Transverse colon (tissue), 4 donors: ENCODE data around the gene SMIM5. TPM values are rescaled to one million over a fixed set of nuclear protein-coding genes. Genes with fewer than 3 reads are reported as not detected.

Source experiments
- DNase-seq: peaks from one replicate; pipeline ENCODE4 v3.0.0-alpha.2; 2019
- H3K27ac ChIP-seq, 4 donors: fragments of 200-600 bp; sonication (generic); 2 replicates each; pipeline ENCODE4 v1.5.1; 2016 to 2018; ENCODE audit warnings: inconsistent platforms in 4 of 4
- H3K27me3 ChIP-seq: fragments of 200-600 bp; sonication (generic); 2 replicates; pipeline ENCODE4 v1.5.1; 2017; ENCODE audit warnings: inconsistent platforms
- H3K36me3 ChIP-seq, 4 donors: fragments of 200-600 bp; sonication (generic); 2 replicates each; pipeline ENCODE4 v1.5.1; 2017 to 2019; ENCODE audit warnings: inconsistent platforms in 4 of 4
- H3K4me1 ChIP-seq, 4 donors: fragments of 200-600 bp; sonication (generic); 2 replicates each; pipeline ENCODE4 v1.5.1; 2017 to 2020; ENCODE audit warnings: inconsistent platforms in 4 of 4
- H3K4me3 ChIP-seq, 4 donors: fragments of 200-600 bp; sonication (generic); 1 replicate in 1 of 4; 2 replicates in 3 of 4; pipeline versions ENCODE4 v1.5.1 to v1.6.1; 2017 to 2019; ENCODE audit warnings: inconsistent platforms in 4 of 4
- H3K9me3 ChIP-seq, 2 donors: fragments of 200-600 bp; sonication (generic); 2 replicates each; pipeline ENCODE4 v1.5.1; 2017 to 2019; ENCODE audit warnings: inconsistent platforms in 2 of 2
- CTCF ChIP-seq, 5 experiments: fragments of 200-600 bp in 3 of 5; fragments of 450-650 bp in 2 of 5; sonication (generic) in 3 of 5; IDR thresholded peaks; 1 replicate in 2 of 5; 2 replicates in 3 of 5; pipeline ENCODE4 v1.5.1; 2016 to 2017; ENCODE audit warnings: antibody characterized with exemption in 5 of 5, inconsistent platforms in 3 of 5, mild to moderate bottlenecking in 2 of 5, moderate library complexity in 1 of 5
- EP300 ChIP-seq: sonication (generic); formaldehyde crosslinking; IDR thresholded peaks from one replicate; pipeline ENCODE4 v1.6.1; 2017; ENCODE audit warnings: antibody characterized with exemption, low read depth
- POLR2A ChIP-seq: fragments of 450-650 bp; IDR thresholded peaks from one replicate; pipeline ENCODE4 v1.6.1; 2016; ENCODE audit warnings: antibody characterized with exemption, mild to moderate bottlenecking, moderate library complexity
- POLR2AphosphoS5 ChIP-seq, 3 donors: sonication (generic); formaldehyde crosslinking; IDR thresholded peaks; one replicate each; pipeline ENCODE4 v1.6.1; 2016; ENCODE audit warnings: antibody characterized with exemption in 3 of 3
- WGBS, 2 donors: methylation state at CpG; one replicate each; pipeline ENCODE4 v1.1.5; 2018; ENCODE audit warnings: low coverage in 1 of 2; 5-methylcytosine and 5-hydroxymethylcytosine counted together
- in situ Hi-C, 4 donors: fragments of 200-750 bp; cut with MboI; loops; one replicate each; pipeline versions ENCODE4 v1.15.0 to v1.15.1; 2017; ENCODE audit warnings: low sequenced_read_pairs in 3 of 4, low pct_ligation_motif_present in 1 of 4, low pct_unique_long_range_greater_than_20kb in 1 of 4
- intact Hi-C: fragments of 100-400 bp; cut with DNase I; formaldehyde crosslinking; loops from one replicate; pipeline ENCODE4 v1.15.1; 2023; ENCODE audit warnings: low total_unique reads
- total RNA-seq, 4 donors: library from RNA; depleted of rRNA; stranded (reverse); fragments of >200 nt; gene quantifications; one replicate each; pipeline ENCODE4 v1.1.0, GENCODE V29; 2016

Gene SMIM5
- total RNA-seq, 4 donors from 2014 or later, result 31.3 to 71.4 (median 50.0) TPM; not detected in 1

GRCh38 chr17:75604034-75604695 is 29.1 kb upstream of the SMIM5 start:
- in situ Hi-C loops (no loop called here), intact Hi-C loops (no loop called here)
- H3K27me3 ChIP-seq, result no peaks in the 10 kb centered on the region
- no peaks in the 10 kb centered on the region for H3K36me3 ChIP-seq
- H3K4me3 ChIP-seq, result no peak overlapping the region
- DNase-seq, result peak; percentile 62
- 71% methylated on average over 11 of the region's 12 CpGs; no CpG with 5 or more reads in 1 of the 2 donors for WGBS, 2 donors
- peaks cover 0 to 15% (median 7%) of the 10 kb centered on the region in 4 donors for H3K4me1 ChIP-seq
- peak overlapping the region in 2 of 4 donors; percentile 25 to 37 for H3K27ac ChIP-seq
- no peak for TF ChIP-seq POLR2AphosphoS5 (IDR thresholded peaks at IDR 0.05)
- TF ChIP-seq CTCF (IDR thresholded peaks at IDR 0.05), result no peak
- no peak for TF ChIP-seq POLR2A
- no peak for TF ChIP-seq EP300
- H3K9me3 ChIP-seq, result no peaks in the 10 kb centered on the region

GRCh38 chr17:75605790-75606189 is 27.4 kb upstream of the SMIM5 start:
- H3K9me3 ChIP-seq, result no peaks in the 10 kb centered on the region
- 88% methylated on average over 13 of the region's 16 CpGs; no CpG with 5 or more reads in 1 of the 2 donors for whole genome bisulfite sequencing, 2 donors
- DNase-seq, result no peak
- H3K27ac ChIP-seq, result no peak overlapping the region
- in situ Hi-C loops, result no loop called here
- intact Hi-C loops, result no loop called here
- no peak for TF ChIP-seq POLR2A
- TF ChIP-seq POLR2AphosphoS5 (IDR thresholded peaks at IDR 0.05), result no peak
- no peak for TF ChIP-seq EP300
- TF ChIP-seq CTCF (IDR thresholded peaks at IDR 0.05), result no peak
- H3K36me3 ChIP-seq, result no peaks in the 10 kb centered on the region
- no peaks in the 10 kb centered on the region for H3K27me3 ChIP-seq
- peaks cover 4 to 27% (median 18%) of the 10 kb centered on the region in 4 donors for H3K4me1 ChIP-seq
- no peak overlapping the region for H3K4me3 ChIP-seq

- intact Hi-C loops, result no loop called here
- peak overlapping the region in 1 of 4 donors; percentile 41 for H3K27ac ChIP-seq
- peaks cover 4 to 39% (median 28%) of the 10 kb centered on the region in 4 donors for H3K4me1 ChIP-seq
- DNase-seq, result no peak
- in situ Hi-C loops, result no loop called here
- no peaks in the 10 kb centered on the region for H3K27me3 ChIP-seq
- TF ChIP-seq EP300, result no peak
- 73 to 79% methylated on average over 3 to 5 of the region's 5 CpGs for WGBS, 2 donors
- no peaks in the 10 kb centered on the region for H3K9me3 ChIP-seq
- no peaks in the 10 kb centered on the region for H3K36me3 ChIP-seq
- H3K4me3 ChIP-seq, result no peak overlapping the region
Observed at GRCh38 chr17:75607086-75607485, 26.1 kb upstream of the SMIM5 start.

GRCh38 chr17:75610103-75610984 is 22.9 kb upstream of the SMIM5 start:
- Histone ChIP-seq H3K9me3 (no peaks in the 10 kb centered on the region), H3K4me3 (peak overlapping the region in 2 of 4 donors; percentile 6 to 37), H3K27ac (peak overlapping the region; percentile 75 to 87 (median 83)), H3K36me3 (peaks cover 0 to 9% (median 0%) of the 10 kb centered on the region in 4 donors), H3K27me3 (no peaks in the 10 kb centered on the region), H3K4me1 (peaks cover 4 to 47% (median 38%) of the 10 kb centered on the region in 4 donors)
- peak; percentile 90 for DNase-seq
- TF ChIP-seq CTCF (IDR thresholded peaks at IDR 0.05) (no peak), POLR2A (peak; percentile 93), POLR2AphosphoS5 (IDR thresholded peaks at IDR 0.05) (peak; percentile 60 to 96 (median 92)), EP300 (peak; percentile 75)
- intact Hi-C loops, result loop anchor here (10.0 kb wide), 1 partner anchor 684 kb away; no protein-coding TSS in a partner anchor
- WGBS, 2 donors, result 0 to 57% methylated on average over 2 to 25 of the region's 25 CpGs
- in situ Hi-C loops, result no loop called here
